IMR-90 (cell line): ENCODE data around the gene TNS1. TPM values are rescaled to one million over a fixed set of nuclear protein-coding genes. Genes with fewer than 3 reads are reported as not detected.

Source experiments
- ATAC-seq: fragments of 200-7000 bp; cut with Tn5 transposase; 2 replicates; pipeline ENCODE4 v1.9.1; 2020; ENCODE audit warnings: low read depth, mild to moderate bottlenecking, moderate library complexity
- BruUV-seq: library from RNA; stranded (reverse); fragments of 400-500 nt; replicated peaks from 2 replicates; lab custom pipeline; 2021; lab: Mats Ljungman, UMichigan
- CTCF ChIA-PET: fragments of 300-600 bp; formaldehyde crosslinking; extraction: SDS; loops from one replicate; lab custom pipeline; 2021; ENCODE audit warnings: antibody characterized with exemption; lab: Yijun Ruan, JAX
- POLR2A ChIA-PET: fragments of 300-600 bp; sonication (Branson Sonifier 250); formaldehyde crosslinking; loops from one replicate; lab custom pipeline; 2022; ENCODE audit warnings: antibody characterized with exemption; ENCODE audit not compliant: unreplicated experiment; lab: Charles Lee
- DNase-seq: peaks from one replicate; pipeline ENCODE4 v3.0.0; 2013
- H2AFZ ChIP-seq: replicated peaks from 2 replicates; pipeline ENCODE3; 2013; ENCODE audit warnings: low read length, mild to moderate bottlenecking; ENCODE audit not compliant: poor library complexity
- H2AK5ac ChIP-seq: 2 replicates; pipeline ENCODE4 v1.6.1; 2013; ENCODE audit warnings: low read depth, low read length, inconsistent platforms
- H2AK9ac ChIP-seq: replicated peaks from 2 replicates; pipeline ENCODE3; 2013; ENCODE audit warnings: mild to moderate bottlenecking, low read depth, low read length, moderate library complexity; ENCODE audit not compliant: poor library complexity
- H2BK120ac ChIP-seq: 2 replicates; pipeline ENCODE4 v1.6.1; 2013; ENCODE audit warnings: low read depth, low read length, inconsistent platforms
- H2BK15ac ChIP-seq: 3 replicates; pipeline ENCODE4 v1.6.1; 2013; ENCODE audit warnings: low read depth, low read length, inconsistent platforms
- H2BK20ac ChIP-seq: 2 replicates; pipeline ENCODE4 v1.6.1; 2013; ENCODE audit warnings: low read depth, mild to moderate bottlenecking, inconsistent platforms, low read length, moderate library complexity
- H2BK5ac ChIP-seq: 2 replicates; pipeline ENCODE4 v1.6.1; 2013; ENCODE audit warnings: mild to moderate bottlenecking, low read depth, low read length, inconsistent platforms; ENCODE audit not compliant: poor library complexity, severe bottlenecking
- H3K14ac ChIP-seq: replicated peaks from 2 replicates; pipeline ENCODE4 v1.6.1; 2013; ENCODE audit warnings: low read depth, low read length, inconsistent platforms
- H3K18ac ChIP-seq: 2 replicates; pipeline ENCODE4 v1.6.1; 2013; ENCODE audit warnings: low read depth, low read length, control low read depth
- H3K23ac ChIP-seq: 2 replicates; pipeline ENCODE4 v1.6.1; 2013; ENCODE audit warnings: low read depth, low read length, inconsistent platforms
- H3K27ac ChIP-seq: 2 replicates; pipeline ENCODE4 v1.5.1; 2013; ENCODE audit warnings: mild to moderate bottlenecking, control low read depth, low read length; ENCODE audit not compliant: insufficient read depth
- H3K27me3 ChIP-seq: 2 replicates; pipeline ENCODE4 v1.6.1; 2013; ENCODE audit warnings: low read length; ENCODE audit not compliant: control insufficient read depth, insufficient read depth
- H3K36me3 ChIP-seq: 2 replicates; pipeline ENCODE4 v1.6.1; 2013; ENCODE audit warnings: low read length, mixed read lengths; ENCODE audit not compliant: control insufficient read depth, insufficient read depth
- H3K4ac ChIP-seq: 2 replicates; pipeline ENCODE4 v1.6.1; 2013; ENCODE audit warnings: low read depth, low read length, inconsistent platforms
- H3K4me1 ChIP-seq: 2 replicates; pipeline ENCODE4 v1.6.1; 2013; ENCODE audit warnings: low read length, mixed read lengths; ENCODE audit not compliant: control insufficient read depth, insufficient read depth
- H3K4me2 ChIP-seq: 2 replicates; pipeline ENCODE4 v1.6.1; 2013; ENCODE audit warnings: low read depth, mild to moderate bottlenecking, control low read depth, low read length, moderate library complexity
- H3K4me3 ChIP-seq: 2 replicates; pipeline ENCODE4 v1.5.1; 2013; ENCODE audit warnings: low read depth, mild to moderate bottlenecking, control low read depth, low read length, moderate library complexity; ENCODE audit not compliant: insufficient read depth
- H3K56ac ChIP-seq: 2 replicates; pipeline ENCODE4 v1.6.1; 2013; ENCODE audit warnings: low read length, inconsistent platforms; ENCODE audit not compliant: insufficient read depth; ENCODE audit errors: extremely low read depth
- H3K79me1 ChIP-seq, 2 experiments: 2 replicates each; pipeline ENCODE4 v1.6.1; 2013; ENCODE audit warnings: low read length in 2 of 2, inconsistent platforms in 1 of 2, low read depth in 1 of 2
- H3K9ac ChIP-seq: 2 replicates; pipeline ENCODE4 v1.6.1; 2013; ENCODE audit warnings: low read depth, low read length, control low read depth
- H3K9me1 ChIP-seq: 2 replicates; pipeline ENCODE4 v1.6.1; 2013; ENCODE audit warnings: low read length, inconsistent platforms; ENCODE audit not compliant: insufficient read depth
- H3K9me3 ChIP-seq: 2 replicates; pipeline ENCODE4 v1.6.1; 2013; ENCODE audit warnings: low read length; ENCODE audit not compliant: control insufficient read depth, insufficient read depth
- H4K20me1 ChIP-seq: 2 replicates; pipeline ENCODE4 v1.6.1; 2013; ENCODE audit warnings: low read length, inconsistent platforms; ENCODE audit not compliant: insufficient read depth
- H4K5ac ChIP-seq: 2 replicates; pipeline ENCODE4 v1.6.1; 2013; ENCODE audit warnings: mild to moderate bottlenecking, low read depth, low read length, control low read depth
- H4K8ac ChIP-seq, 2 experiments: 2 replicates each; pipeline ENCODE4 v1.6.1; 2013; ENCODE audit warnings: low read depth in 2 of 2, low read length in 2 of 2, control low read depth in 1 of 2, inconsistent platforms in 1 of 2
- H4K91ac ChIP-seq: 2 replicates; pipeline ENCODE4 v1.6.1; 2013; ENCODE audit warnings: low read depth, low read length, inconsistent platforms; ENCODE audit not compliant: insufficient read depth
- FOS ChIP-seq: fragments of 150-350 bp; IDR thresholded peaks from 2 replicates; pipeline ENCODE4 v1.6.1; 2016; ENCODE audit warnings: low read depth, low read length
- dilution Hi-C: fragments of 300-500 bp; cut with HindIII; formaldehyde crosslinking; loops from one replicate; pipeline ENCODE4 v1.14.3; 2018; ENCODE audit warnings: low sequenced_read_pairs; ENCODE audit not compliant: unreplicated experiment
- in situ Hi-C: fragments of 300-500 bp; cut with MboI; formaldehyde crosslinking; loops from 3 replicates; pipeline ENCODE4 v1.14.3; 2019; ENCODE audit warnings: low sequenced_read_pairs, inconsistent platforms, mixed read lengths
- intact Hi-C: fragments of 100-400 bp; cut with micrococcal nuclease; formaldehyde crosslinking; loops from 2 replicates; pipeline ENCODE4 v1.10.0; 2022
- polyA plus RNA-seq, 3 experiments: library from polyadenylated mRNA; depleted of rRNA; stranded (reverse); fragments of >200 nt; gene quantifications; 2 replicates each; pipeline ENCODE4 v1.2.3, GENCODE V29; 2012; ENCODE audit warnings: low replicate concordance in 1 of 3
- total RNA-seq: library from RNA; depleted of rRNA; stranded (reverse); fragments of >200 nt; gene quantifications from 2 replicates; pipeline ENCODE4 v1.2.3, GENCODE V29; 2012

TNS1 gene
- total and polyA plus RNA-seq, 2 of the 4 experiments (the other 2 are of a cell fraction): 41.1 to 45.2 TPM

- Histone ChIP-seq H3K23ac (no peak overlapping the region), H2BK15ac (no peak overlapping the region), H4K91ac (no peak overlapping the region), H4K5ac (no peak overlapping the region), H3K4me3 (no peak overlapping the region), H3K9me1 (no peaks in the 10 kb centered on the region), H4K8ac (no peak overlapping the region), H3K9ac (no peak overlapping the region), H2BK5ac (no peak overlapping the region), H3K9me3 (no peaks in the 10 kb centered on the region), H2AK9ac (no peak overlapping the region), H3K56ac (no peak overlapping the region), H3K14ac (no peak overlapping the region), H3K4me1 (no peaks in the 10 kb centered on the region), H3K18ac (no peak overlapping the region), H2AFZ (no peak overlapping the region), H3K27me3 (no peaks in the 10 kb centered on the region), H2BK120ac (no peak overlapping the region), H2AK5ac (no peak overlapping the region), H2BK20ac (no peak overlapping the region), H3K27ac (no peak overlapping the region), H3K36me3 (no peaks in the 10 kb centered on the region), H3K79me1 (no peaks in the 10 kb centered on the region), H4K20me1 (no peaks in the 10 kb centered on the region), H3K4me2 (no peak overlapping the region), H3K4ac (no peak overlapping the region)
- dilution Hi-C loops (no loop called here), in situ Hi-C loops (no loop called here), intact Hi-C loops (no loop called here)
- no peak for TF ChIP-seq FOS
- no peak for ATAC-seq
- DNase-seq: no peak
- no TSS peak for BruUV-seq
- ChIA-PET POLR2A (interaction anchor here (0.7 kb wide), 1 partner anchor 29 kb away, joined by 7 read pairs; no protein-coding TSS in a partner anchor), CTCF (interaction anchor here (0.6 kb wide), 2 partner anchors 201 to 247 kb away, joined by 5 to 6 read pairs; no protein-coding TSS in a partner anchor)
These were observed 219.6 kb downstream of the TNS1 start for GRCh38 chr2:217783243-217783642.
